ENCODE measurements around the gene COL24A1.

DNA sequence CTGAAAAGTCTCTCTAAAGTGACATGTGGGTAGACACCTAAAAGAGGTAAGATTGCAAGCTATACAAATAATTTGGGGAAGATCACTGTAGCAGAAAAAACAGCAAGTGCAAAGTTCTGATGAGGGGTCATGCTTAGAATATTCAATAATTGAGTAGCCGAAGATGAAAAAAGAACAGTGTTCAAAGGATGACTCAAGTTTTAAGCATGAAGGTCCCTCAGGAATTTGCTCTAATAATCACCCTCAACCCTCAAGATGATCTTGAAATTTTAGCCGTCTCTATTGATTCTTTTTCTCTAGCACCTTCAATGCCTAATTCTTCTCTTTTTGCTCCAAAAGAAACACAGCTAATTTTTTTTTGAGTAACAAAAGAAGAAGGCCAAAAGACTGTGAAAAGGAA is 257.7 kb downstream of the COL24A1 start:
- TF ChIP-seq, protein P1, sequence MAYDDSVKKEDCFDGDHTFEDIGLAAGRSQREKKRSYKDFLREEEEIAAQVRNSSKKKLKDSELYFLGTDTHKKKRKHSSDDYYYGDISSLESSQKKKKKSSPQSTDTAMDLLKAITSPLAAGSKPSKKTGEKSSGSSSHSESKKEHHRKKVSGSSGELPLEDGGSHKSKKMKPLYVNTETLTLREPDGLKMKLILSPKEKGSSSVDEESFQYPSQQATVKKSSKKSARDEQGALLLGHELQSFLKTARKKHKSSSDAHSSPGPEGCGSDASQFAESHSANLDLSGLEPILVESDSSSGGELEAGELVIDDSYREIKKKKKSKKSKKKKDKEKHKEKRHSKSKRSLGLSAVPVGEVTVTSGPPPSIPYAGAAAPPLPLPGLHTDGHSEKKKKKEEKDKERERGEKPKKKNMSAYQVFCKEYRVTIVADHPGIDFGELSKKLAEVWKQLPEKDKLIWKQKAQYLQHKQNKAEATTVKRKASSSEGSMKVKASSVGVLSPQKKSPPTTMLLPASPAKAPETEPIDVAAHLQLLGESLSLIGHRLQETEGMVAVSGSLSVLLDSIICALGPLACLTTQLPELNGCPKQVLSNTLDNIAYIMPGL (CRISPR knock-in tag; IDR thresholded peaks at IDR 0.05), result no peak
- TF ChIP-seq, protein P2, sequence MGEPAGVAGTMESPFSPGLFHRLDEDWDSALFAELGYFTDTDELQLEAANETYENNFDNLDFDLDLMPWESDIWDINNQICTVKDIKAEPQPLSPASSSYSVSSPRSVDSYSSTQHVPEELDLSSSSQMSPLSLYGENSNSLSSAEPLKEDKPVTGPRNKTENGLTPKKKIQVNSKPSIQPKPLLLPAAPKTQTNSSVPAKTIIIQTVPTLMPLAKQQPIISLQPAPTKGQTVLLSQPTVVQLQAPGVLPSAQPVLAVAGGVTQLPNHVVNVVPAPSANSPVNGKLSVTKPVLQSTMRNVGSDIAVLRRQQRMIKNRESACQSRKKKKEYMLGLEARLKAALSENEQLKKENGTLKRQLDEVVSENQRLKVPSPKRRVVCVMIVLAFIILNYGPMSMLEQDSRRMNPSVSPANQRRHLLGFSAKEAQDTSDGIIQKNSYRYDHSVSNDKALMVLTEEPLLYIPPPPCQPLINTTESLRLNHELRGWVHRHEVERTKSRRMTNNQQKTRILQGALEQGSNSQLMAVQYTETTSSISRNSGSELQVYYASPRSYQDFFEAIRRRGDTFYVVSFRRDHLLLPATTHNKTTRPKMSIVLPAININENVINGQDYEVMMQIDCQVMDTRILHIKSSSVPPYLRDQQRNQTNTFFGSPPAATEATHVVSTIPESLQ (CRISPR knock-in tag; IDR thresholded peaks at IDR 0.05), result no peak
- TF ChIP-seq CREB1 (CRISPR knock-in tag; IDR thresholded peaks at IDR 0.05) (no peak), NFYB (CRISPR knock-in tag; conservative IDR thresholded peaks at IDR 0.05; ENCODE audit: low read depth) (no peak), FOXK1 (CRISPR knock-in tag; IDR thresholded peaks at IDR 0.05) (no peak)
- TF ChIP-seq, protein P3, sequence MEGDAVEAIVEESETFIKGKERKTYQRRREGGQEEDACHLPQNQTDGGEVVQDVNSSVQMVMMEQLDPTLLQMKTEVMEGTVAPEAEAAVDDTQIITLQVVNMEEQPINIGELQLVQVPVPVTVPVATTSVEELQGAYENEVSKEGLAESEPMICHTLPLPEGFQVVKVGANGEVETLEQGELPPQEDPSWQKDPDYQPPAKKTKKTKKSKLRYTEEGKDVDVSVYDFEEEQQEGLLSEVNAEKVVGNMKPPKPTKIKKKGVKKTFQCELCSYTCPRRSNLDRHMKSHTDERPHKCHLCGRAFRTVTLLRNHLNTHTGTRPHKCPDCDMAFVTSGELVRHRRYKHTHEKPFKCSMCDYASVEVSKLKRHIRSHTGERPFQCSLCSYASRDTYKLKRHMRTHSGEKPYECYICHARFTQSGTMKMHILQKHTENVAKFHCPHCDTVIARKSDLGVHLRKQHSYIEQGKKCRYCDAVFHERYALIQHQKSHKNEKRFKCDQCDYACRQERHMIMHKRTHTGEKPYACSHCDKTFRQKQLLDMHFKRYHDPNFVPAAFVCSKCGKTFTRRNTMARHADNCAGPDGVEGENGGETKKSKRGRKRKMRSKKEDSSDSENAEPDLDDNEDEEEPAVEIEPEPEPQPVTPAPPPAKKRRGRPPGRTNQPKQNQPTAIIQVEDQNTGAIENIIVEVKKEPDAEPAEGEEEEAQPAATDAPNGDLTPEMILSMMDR (IDR thresholded peaks at IDR 0.05), result no peak
